ENCODE measurements around the gene CENPO. TPM values are rescaled to one million over a fixed set of nuclear protein-coding genes. Genes with fewer than 3 reads are reported as not detected.
A peak's percentile ranks its signal among the peaks of the same experiment; 100 is the strongest.

CENPO gene
- total RNA-seq, 2 experiments from 2014 or later: 3.4 to 3.5 TPM

DNA sequence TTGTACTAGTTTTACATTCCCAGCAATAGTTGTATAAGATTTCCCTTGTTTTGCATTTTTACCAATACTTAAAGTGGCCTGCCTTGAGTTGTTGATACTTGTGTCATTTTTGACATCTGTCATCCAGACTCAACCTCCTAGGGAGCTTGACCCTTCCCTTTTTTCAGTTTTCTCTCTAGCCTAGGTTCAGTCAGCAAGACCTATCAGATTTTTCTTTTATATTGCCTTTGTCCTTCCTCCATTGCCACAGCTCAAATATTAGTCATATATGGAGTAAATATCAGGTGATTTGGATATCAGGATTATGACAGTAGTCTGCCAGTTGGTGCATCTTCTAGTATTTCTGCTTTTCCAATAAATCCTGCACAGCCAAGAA lies 13.4 kb downstream of the CENPO start:
- intact Hi-C loops (cut with DNase I, micrococcal nuclease): no loop called here
- Histone ChIP-seq H3K9me3 (ENCODE audit: control insufficient read depth in 1 of 2, insufficient read depth in 1 of 2, low read length in 2 of 2) (peaks cover 0 to 7% of the 10 kb centered on the region in 2 experiments), H3K36me3 (ENCODE audit: insufficient read depth, low read length) (no peaks in the 10 kb centered on the region), H3K27ac (ENCODE audit: low read depth in 1 of 2, low read length in 2 of 2) (no peak overlapping the region), H3K4me1 (ENCODE audit: insufficient read depth, low read length) (no peaks in the 10 kb centered on the region), H3K4me3 (ENCODE audit: low read length) (no peak overlapping the region), H3K27me3 (ENCODE audit: control insufficient read depth in 1 of 2, insufficient read depth in 2 of 2, low read length in 2 of 2) (no peaks in the 10 kb centered on the region)
- peaks cover 34% of the 10 kb centered on the region for H3K36me3 Mint-ChIP-seq (ENCODE audit: low read depth)
- ChIA-PET CTCF (interaction anchor here (0.7 kb wide), 1 partner anchor 21 kb away, joined by 4 read pairs; no protein-coding TSS in a partner anchor), POLR2A (no interaction called here)
- H3K27ac Mint-ChIP-seq: no peak overlapping the region
- TF ChIP-seq, protein P1, sequence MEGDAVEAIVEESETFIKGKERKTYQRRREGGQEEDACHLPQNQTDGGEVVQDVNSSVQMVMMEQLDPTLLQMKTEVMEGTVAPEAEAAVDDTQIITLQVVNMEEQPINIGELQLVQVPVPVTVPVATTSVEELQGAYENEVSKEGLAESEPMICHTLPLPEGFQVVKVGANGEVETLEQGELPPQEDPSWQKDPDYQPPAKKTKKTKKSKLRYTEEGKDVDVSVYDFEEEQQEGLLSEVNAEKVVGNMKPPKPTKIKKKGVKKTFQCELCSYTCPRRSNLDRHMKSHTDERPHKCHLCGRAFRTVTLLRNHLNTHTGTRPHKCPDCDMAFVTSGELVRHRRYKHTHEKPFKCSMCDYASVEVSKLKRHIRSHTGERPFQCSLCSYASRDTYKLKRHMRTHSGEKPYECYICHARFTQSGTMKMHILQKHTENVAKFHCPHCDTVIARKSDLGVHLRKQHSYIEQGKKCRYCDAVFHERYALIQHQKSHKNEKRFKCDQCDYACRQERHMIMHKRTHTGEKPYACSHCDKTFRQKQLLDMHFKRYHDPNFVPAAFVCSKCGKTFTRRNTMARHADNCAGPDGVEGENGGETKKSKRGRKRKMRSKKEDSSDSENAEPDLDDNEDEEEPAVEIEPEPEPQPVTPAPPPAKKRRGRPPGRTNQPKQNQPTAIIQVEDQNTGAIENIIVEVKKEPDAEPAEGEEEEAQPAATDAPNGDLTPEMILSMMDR (IDR thresholded peaks at IDR 0.05): no peak
- H3K4me1 Mint-ChIP-seq (ENCODE audit: low read depth): peaks cover 16% of the 10 kb centered on the region
- DNase-seq: no peak
- H3K9me3 Mint-ChIP-seq: no peaks in the 10 kb centered on the region
- no peak overlapping the region for H3K4me3 Mint-ChIP-seq
- ATAC-seq (ENCODE audit: poor library complexity): no peak
- H3K27me3 Mint-ChIP-seq: no peaks in the 10 kb centered on the region

DNA sequence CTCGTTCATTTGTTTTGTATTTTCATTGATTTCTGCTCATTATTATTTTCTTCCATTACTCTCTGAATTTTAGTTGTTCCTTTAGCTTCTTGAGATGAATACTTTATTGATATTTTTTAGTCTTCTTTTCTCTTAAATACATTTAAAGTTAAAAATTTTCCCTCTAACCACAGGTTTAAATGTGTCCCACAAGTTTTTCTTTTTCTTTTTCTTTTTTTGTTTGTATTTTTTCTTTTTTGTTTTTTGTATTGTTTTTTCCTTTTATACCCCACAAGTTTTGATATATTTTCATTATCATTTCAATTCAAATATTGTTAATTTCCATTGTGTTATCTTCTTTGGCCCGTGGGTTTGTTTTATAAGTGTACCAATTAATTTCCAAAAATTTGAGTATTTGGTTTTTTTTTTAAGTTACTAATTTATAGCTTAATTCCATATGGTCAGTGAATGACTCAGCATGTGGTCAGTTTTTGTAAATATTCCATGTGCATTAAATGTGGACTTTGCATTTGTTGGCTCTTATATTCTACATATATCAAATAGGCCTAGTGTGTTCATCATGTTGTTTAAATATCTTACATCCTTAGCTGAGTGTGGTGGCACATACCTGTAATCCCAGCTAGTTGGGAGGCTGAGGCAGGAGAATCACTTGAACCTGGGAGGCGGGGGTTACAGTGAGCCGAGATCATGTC lies 16.2 kb downstream of the CENPO start:
- ATAC-seq (ENCODE audit: poor library complexity) (no peak), DNase-seq (no peak)
- Histone ChIP-seq H3K36me3 (ENCODE audit: insufficient read depth, low read length) (peaks cover under 1% of the 10 kb centered on the region), H3K27me3 (ENCODE audit: control insufficient read depth in 1 of 2, insufficient read depth in 2 of 2, low read length in 2 of 2) (no peaks in the 10 kb centered on the region), H3K27ac (ENCODE audit: low read depth in 1 of 2, low read length in 2 of 2) (no peak overlapping the region), H3K4me1 (ENCODE audit: insufficient read depth, low read length) (no peaks in the 10 kb centered on the region), H3K9me3 (ENCODE audit: control insufficient read depth in 1 of 2, insufficient read depth in 1 of 2, low read length in 2 of 2) (peaks cover 0 to 7% of the 10 kb centered on the region in 2 experiments), H3K4me3 (ENCODE audit: low read length) (peak overlapping the region; percentile 6)
- Mint-ChIP-seq H3K36me3 (ENCODE audit: low read depth) (peaks cover 27% of the 10 kb centered on the region), H3K27me3 (no peaks in the 10 kb centered on the region), H3K27ac (peak overlapping the region; percentile 49), H3K9me3 (no peaks in the 10 kb centered on the region), H3K4me1 (ENCODE audit: low read depth) (peaks cover 16% of the 10 kb centered on the region), H3K4me3 (no peak overlapping the region)
- ChIA-PET CTCF (no interaction called here), POLR2A (interaction anchor here (1.2 kb wide), 1 partner anchor 17 kb away, joined by 3 read pairs; no protein-coding TSS in a partner anchor)
- TF ChIP-seq, protein P1 (IDR thresholded peaks at IDR 0.05): no peak
- intact Hi-C loops (cut with DNase I, micrococcal nuclease): no loop called here

DNA sequence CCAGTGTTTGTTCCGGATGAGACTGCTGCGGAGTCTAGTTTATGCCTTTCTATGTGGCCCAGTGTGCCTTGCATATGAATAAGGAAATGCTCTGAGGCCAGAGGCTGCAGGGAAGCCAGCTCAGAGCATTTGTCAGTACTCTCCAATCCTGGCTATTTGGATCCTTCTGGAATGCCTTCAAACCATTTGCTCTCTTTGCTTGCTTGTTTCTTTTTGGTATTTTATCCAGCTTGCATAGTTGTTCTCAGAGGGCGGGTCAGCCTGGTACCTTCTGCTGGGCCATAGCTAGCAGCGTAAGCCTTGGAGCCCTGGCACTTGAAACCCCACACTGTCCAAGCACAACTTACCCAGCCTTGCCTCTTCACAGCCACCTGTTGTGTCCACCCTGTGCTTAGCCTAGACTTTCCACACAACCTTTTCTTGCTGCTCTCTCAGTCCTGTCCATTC lies 20.5 kb downstream of the CENPO start:
- H3K27ac Mint-ChIP-seq: no peak overlapping the region
- H3K4me1 Mint-ChIP-seq (ENCODE audit: low read depth): peaks cover 7% of the 10 kb centered on the region
- peaks cover 42% of the 10 kb centered on the region for H3K36me3 Mint-ChIP-seq (ENCODE audit: low read depth)
- TF ChIP-seq, protein P1 (IDR thresholded peaks at IDR 0.05): no peak
- ChIA-PET POLR2A (no interaction called here), CTCF (interaction anchor here (0.6 kb wide), 1 partner anchor 542 kb away, joined by 3 read pairs; no protein-coding TSS in a partner anchor)
- H3K27ac ChIP-seq (ENCODE audit: low read depth in 1 of 2, low read length in 2 of 2): no peak overlapping the region
- no peak overlapping the region for H3K4me3 ChIP-seq (ENCODE audit: low read length)
- no peak for DNase-seq
- H3K4me3 Mint-ChIP-seq: no peak overlapping the region
- H3K27me3 ChIP-seq (ENCODE audit: control insufficient read depth in 1 of 2, insufficient read depth in 2 of 2, low read length in 2 of 2): no peaks in the 10 kb centered on the region
- intact Hi-C loops (cut with DNase I, micrococcal nuclease): no loop called here
- H3K9me3 ChIP-seq (ENCODE audit: control insufficient read depth in 1 of 2, insufficient read depth in 1 of 2, low read length in 2 of 2): no peaks in the 10 kb centered on the region
- ATAC-seq (ENCODE audit: poor library complexity): no peak
- no peaks in the 10 kb centered on the region for H3K9me3 Mint-ChIP-seq
- H3K36me3 ChIP-seq (ENCODE audit: insufficient read depth, low read length): peaks cover 22% of the 10 kb centered on the region
- H3K4me1 ChIP-seq (ENCODE audit: insufficient read depth, low read length): no peaks in the 10 kb centered on the region
- H3K27me3 Mint-ChIP-seq: no peaks in the 10 kb centered on the region

Measured in CD4-positive, alpha-beta T cell (primary cell).